Thoracic aorta (tissue), 2 donors: ENCODE data around the gene ST6GAL2. TPM values are rescaled to one million over a fixed set of nuclear protein-coding genes. Genes with fewer than 3 reads are reported as not detected.

Experiments
- ATAC-seq: fragments of 150-250 bp; one replicate; pipeline ENCODE4 v1.8.0; 2017; ENCODE audit warnings: low read depth; ENCODE audit not compliant: insufficient number of reproducible peaks, low FRiP score
- DNase-seq: peaks from one replicate; pipeline ENCODE4 v3.0.0-alpha.2; 2020; ENCODE audit warnings: low spot score
- H3K27ac ChIP-seq, 2 donors: fragments of 200-600 bp; sonication (generic); 1 replicate in 1 of 2; 2 replicates in 1 of 2; pipeline ENCODE4 v1.5.1; 2016; ENCODE audit warnings: mild to moderate bottlenecking in 2 of 2, moderate library complexity in 2 of 2
- H3K27me3 ChIP-seq: fragments of 200-600 bp; sonication (generic); replicated peaks from 2 replicates; pipeline ENCODE4 v1.6.0; 2016; ENCODE audit warnings: mild to moderate bottlenecking; ENCODE audit not compliant: insufficient read depth
- H3K36me3 ChIP-seq: fragments of 200-600 bp; sonication (generic); one replicate; pipeline ENCODE4 v1.5.1; 2016
- H3K4me1 ChIP-seq, 2 donors: fragments of 200-600 bp; sonication (generic); 1 replicate in 1 of 2; 2 replicates in 1 of 2; pipeline versions ENCODE4 v1.5.1 to v1.6.0; 2016; ENCODE audit warnings: low read depth in 2 of 2, mild to moderate bottlenecking in 1 of 2; ENCODE audit not compliant: control insufficient read depth in 1 of 2
- H3K4me3 ChIP-seq: fragments of 200-600 bp; sonication (generic); 2 replicates; pipeline ENCODE4 v1.5.1; 2016; ENCODE audit warnings: mild to moderate bottlenecking
- H3K9me3 ChIP-seq: fragments of 200-600 bp; sonication (generic); 2 replicates; pipeline ENCODE4 v1.5.1; 2016
- total RNA-seq, 2 donors: library from RNA; depleted of rRNA; stranded (reverse); fragments of >200 nt; gene quantifications; one replicate each; pipeline versions ENCODE4 v1.1.0 to v1.2.3, GENCODE V29; 2016
- TF ChIP-seq, protein P1 (sequence below): fragments of 200-600 bp; sonication (generic); IDR thresholded peaks from one replicate; pipeline ENCODE4 v1.5.1; 2019; ENCODE audit warnings: antibody characterized with exemption

The ST6GAL2 gene
- total RNA-seq, 2 donors from 2014 or later: 71.1 to 900 TPM

DNA sequence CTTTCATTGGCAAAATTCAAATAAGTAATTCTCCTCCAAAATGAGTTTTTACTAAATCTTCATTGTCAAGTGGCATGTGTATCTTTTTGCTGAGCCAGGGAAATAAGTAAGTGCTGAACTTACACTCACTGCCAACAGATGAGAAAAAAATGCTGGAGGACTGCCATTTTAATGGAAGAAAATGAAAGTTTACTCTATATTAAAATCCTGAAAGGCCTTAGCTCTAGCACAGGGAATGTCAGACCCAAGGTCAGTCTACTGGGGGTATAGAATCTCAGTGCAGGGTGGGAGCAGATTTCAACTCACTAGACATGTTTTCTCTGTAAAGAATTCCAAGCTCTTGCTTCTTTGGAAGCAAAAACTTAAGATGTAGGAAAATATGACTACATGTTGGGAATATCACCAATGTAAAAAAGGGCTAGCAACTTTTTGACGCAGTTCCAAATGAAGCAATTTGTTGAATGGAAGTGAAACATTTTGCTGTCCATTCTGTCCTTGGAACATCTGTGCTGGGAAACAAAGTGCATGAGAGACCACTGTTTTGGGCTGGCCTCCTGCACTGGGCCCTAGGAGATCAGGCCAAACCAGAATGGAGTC is 127.0 kb downstream of the ST6GAL2 start:
- ATAC-seq: no peak
- Histone ChIP-seq H3K27ac (peak overlapping the region; percentile 5 to 36), H3K36me3 (no peaks in the 10 kb centered on the region), H3K9me3 (no peaks in the 10 kb centered on the region), H3K27me3 (no peaks in the 10 kb centered on the region), H3K4me3 (no peak overlapping the region), H3K4me1 (peaks cover 6 to 7% of the 10 kb centered on the region in 2 donors)
- TF ChIP-seq, protein P1, sequence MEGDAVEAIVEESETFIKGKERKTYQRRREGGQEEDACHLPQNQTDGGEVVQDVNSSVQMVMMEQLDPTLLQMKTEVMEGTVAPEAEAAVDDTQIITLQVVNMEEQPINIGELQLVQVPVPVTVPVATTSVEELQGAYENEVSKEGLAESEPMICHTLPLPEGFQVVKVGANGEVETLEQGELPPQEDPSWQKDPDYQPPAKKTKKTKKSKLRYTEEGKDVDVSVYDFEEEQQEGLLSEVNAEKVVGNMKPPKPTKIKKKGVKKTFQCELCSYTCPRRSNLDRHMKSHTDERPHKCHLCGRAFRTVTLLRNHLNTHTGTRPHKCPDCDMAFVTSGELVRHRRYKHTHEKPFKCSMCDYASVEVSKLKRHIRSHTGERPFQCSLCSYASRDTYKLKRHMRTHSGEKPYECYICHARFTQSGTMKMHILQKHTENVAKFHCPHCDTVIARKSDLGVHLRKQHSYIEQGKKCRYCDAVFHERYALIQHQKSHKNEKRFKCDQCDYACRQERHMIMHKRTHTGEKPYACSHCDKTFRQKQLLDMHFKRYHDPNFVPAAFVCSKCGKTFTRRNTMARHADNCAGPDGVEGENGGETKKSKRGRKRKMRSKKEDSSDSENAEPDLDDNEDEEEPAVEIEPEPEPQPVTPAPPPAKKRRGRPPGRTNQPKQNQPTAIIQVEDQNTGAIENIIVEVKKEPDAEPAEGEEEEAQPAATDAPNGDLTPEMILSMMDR: no peak
- no peak for DNase-seq
